KMS-11 (cell line): ENCODE data around the gene TMEM207.

Source experiments
- H2AFZ ChIP-seq: fragments of 200-600 bp; sonication (generic); 2 replicates; pipeline ENCODE4 v1.6.1; 2016; ENCODE audit warnings: antibody characterized with exemption, mixed run types, low read depth
- H3K27ac ChIP-seq: fragments of 200-600 bp; sonication (generic); 2 replicates; pipeline ENCODE4 v1.6.1; 2016; ENCODE audit warnings: mild to moderate bottlenecking, mixed run types
- H3K27me3 ChIP-seq: fragments of 200-600 bp; sonication (generic); 2 replicates; pipeline ENCODE4 v1.6.1; 2017; ENCODE audit warnings: mild to moderate bottlenecking, low read depth, mixed run types, moderate library complexity; ENCODE audit not compliant: insufficient read depth
- H3K36me3 ChIP-seq: fragments of 200-600 bp; sonication (generic); 2 replicates; pipeline ENCODE4 v1.6.1; 2017; ENCODE audit warnings: mild to moderate bottlenecking, mixed run types; ENCODE audit not compliant: insufficient read depth
- H3K4me1 ChIP-seq: fragments of 200-600 bp; sonication (generic); 2 replicates; pipeline ENCODE4 v1.6.1; 2016; ENCODE audit warnings: mild to moderate bottlenecking, low read depth, mixed run types; ENCODE audit not compliant: poor library complexity, severe bottlenecking
- H3K4me2 ChIP-seq: fragments of 200-600 bp; sonication (generic); 2 replicates; pipeline ENCODE4 v1.7.0; 2016; ENCODE audit warnings: mild to moderate bottlenecking, mixed run types
- H3K4me3 ChIP-seq: fragments of 200-600 bp; sonication (generic); IDR thresholded peaks from 2 replicates; pipeline ENCODE4 v1.6.1; 2017; ENCODE audit warnings: low read depth, low read length, mixed read lengths; ENCODE audit not compliant: insufficient read depth
- H3K79me2 ChIP-seq: fragments of 200-600 bp; sonication (generic); 2 replicates; pipeline ENCODE4 v1.6.1; 2016; ENCODE audit warnings: low read depth, mixed run types; ENCODE audit not compliant: insufficient read depth
- H3K9ac ChIP-seq: fragments of 200-600 bp; sonication (generic); 2 replicates; pipeline ENCODE4 v1.6.1; 2016; ENCODE audit warnings: mild to moderate bottlenecking, mixed run types
- H4K20me1 ChIP-seq: fragments of 200-600 bp; sonication (generic); 2 replicates; pipeline ENCODE4 v1.6.1; 2016; ENCODE audit warnings: mild to moderate bottlenecking, mixed run types; ENCODE audit not compliant: insufficient read depth
- CTCF ChIP-seq: fragments of 200-600 bp; sonication (generic); conservative IDR thresholded peaks from 2 replicates; pipeline ENCODE4 v1.6.1; 2017; ENCODE audit warnings: low read depth, mild to moderate bottlenecking, antibody characterized with exemption, low read length, moderate library complexity, mixed read lengths

TMEM207 gene

GRCh38 chr3:190387578-190388213, 62.0 kb downstream of the TMEM207 start, which contains the start of gene CLDN16:
TSS of gene CLDN16 (plus strand) at chr3:190388163. CDS start at chr3:190388330, 167 bp downstream.
- no peak within 1 kb of the TSS for H3K4me2 ChIP-seq
- peaks cover 8% of the 10 kb centered on the region for H3K4me1 ChIP-seq
- H3K27me3 ChIP-seq: no peaks in the 10 kb centered on the region
- no peak within 1 kb of the TSS for H3K27ac ChIP-seq
- TF ChIP-seq CTCF: no peak
- no peaks in the 10 kb centered on the region for H3K36me3 ChIP-seq
- H3K79me2 ChIP-seq: no peaks in the 10 kb centered on the region
- no peaks in the 10 kb centered on the region for H4K20me1 ChIP-seq
- no peak within 1 kb of the TSS for H3K9ac ChIP-seq
- no peak within 1 kb of the TSS for H3K4me3 ChIP-seq
- H2AFZ ChIP-seq: no peak within 1 kb of the TSS

- TF ChIP-seq CTCF: no peak
- no peak overlapping the region for H3K4me3 ChIP-seq
- H3K9ac ChIP-seq: no peak overlapping the region
- no peaks in the 10 kb centered on the region for H4K20me1 ChIP-seq
- H3K27ac ChIP-seq: no peak overlapping the region
- H3K4me1 ChIP-seq: peaks cover 17% of the 10 kb centered on the region
- no peak overlapping the region for H3K4me2 ChIP-seq
- H3K79me2 ChIP-seq: no peaks in the 10 kb centered on the region
- H3K27me3 ChIP-seq: no peaks in the 10 kb centered on the region
- no peaks in the 10 kb centered on the region for H3K36me3 ChIP-seq
- no peak overlapping the region for H2AFZ ChIP-seq
These were observed 63.7 kb downstream of the TMEM207 start for GRCh38 chr3:190385731-190386688.

GRCh38 chr3:190384309-190384756, 65.4 kb downstream of the TMEM207 start:
- Histone ChIP-seq H3K4me1 (peaks cover 17% of the 10 kb centered on the region), H2AFZ (no peak overlapping the region)

GRCh38 chr3:190382082-190382481, 67.6 kb downstream of the TMEM207 start:
- Histone ChIP-seq H3K4me2 (peak overlapping the region; percentile 20; the same call in 1 of the 2 replicates), H2AFZ (0 out of 2 replicates have a peak overlapping the region, but pooled peaks have one; percentile 29), H3K27me3 (no peaks in the 10 kb centered on the region), H3K36me3 (no peaks in the 10 kb centered on the region), H3K4me3 (no peak overlapping the region), H3K9ac (no peak overlapping the region), H3K79me2 (no peaks in the 10 kb centered on the region), H3K4me1 (peaks cover 17% of the 10 kb centered on the region), H4K20me1 (no peaks in the 10 kb centered on the region), H3K27ac (no peak overlapping the region)
- no peak for TF ChIP-seq CTCF

More at GRCh38 chr3:190384309-190384756, 65.4 kb downstream of the TMEM207 start:
- no peak overlapping the region for H3K4me2 ChIP-seq
- H3K9ac ChIP-seq: no peak overlapping the region
- TF ChIP-seq CTCF: peak; percentile 52
- H3K79me2 ChIP-seq: no peaks in the 10 kb centered on the region
- no peak overlapping the region for H3K4me3 ChIP-seq
- H3K36me3 ChIP-seq: no peaks in the 10 kb centered on the region
- no peak overlapping the region for H3K27ac ChIP-seq
- H4K20me1 ChIP-seq: no peaks in the 10 kb centered on the region
- no peaks in the 10 kb centered on the region for H3K27me3 ChIP-seq
